Measurements from ENCODE around the gene CHST3.
"Not testable (repeated sequence)": the region's sequence is repeated elsewhere in the genome, so short reads cannot be mapped to it uniquely, and the experiment has no call there.

The CHST3 gene

GRCh38 chr10:71963351-71964097 lies 671 bp upstream of the CHST3 start:
- no peak for TF ChIP-seq CTCF (IDR thresholded peaks at IDR 0.05; ENCODE audit: low read depth, low read length, missing control alignments)
- DNase-seq (ENCODE audit: low read depth), result no peak
- no peak overlapping the region for H3K4me3 ChIP-seq (ENCODE audit: low read depth, low read length)

- H3K4me3 ChIP-seq (ENCODE audit: low read depth, low read length), result no peak overlapping the region
- no peak for DNase-seq (ENCODE audit: low read depth)
Observed at GRCh38 chr10:71964743-71965515, 734 bp downstream of the CHST3 start.

GRCh38 chr10:71965623-71966022 lies 1.4 kb downstream of the CHST3 start:
- no peak overlapping the region for H3K4me3 ChIP-seq (ENCODE audit: low read depth, low read length)
- DNase-seq (ENCODE audit: low read depth), result no peak
- no peak for TF ChIP-seq CTCF (IDR thresholded peaks at IDR 0.05; ENCODE audit: low read depth, low read length, missing control alignments)

More at GRCh38 chr10:71964743-71965515, 734 bp downstream of the CHST3 start:
- no peak for TF ChIP-seq CTCF (IDR thresholded peaks at IDR 0.05; ENCODE audit: low read depth, low read length, missing control alignments)

- no peak for TF ChIP-seq CTCF (IDR thresholded peaks at IDR 0.05; ENCODE audit: low read depth, low read length, missing control alignments)
- no peak for DNase-seq (ENCODE audit: low read depth)
- no peak overlapping the region for H3K4me3 ChIP-seq (ENCODE audit: low read depth, low read length)
Observed at GRCh38 chr10:71966046-71967004, 2.1 kb downstream of the CHST3 start.

- not testable (repeated sequence) for H3K4me3 ChIP-seq (ENCODE audit: low read depth, low read length); DNase-seq (ENCODE audit: low read depth)
Observed at GRCh38 chr10:71967958-71968357, 3.8 kb downstream of the CHST3 start.

- H3K4me3 ChIP-seq (ENCODE audit: low read depth, low read length), result no peak overlapping the region
- DNase-seq (ENCODE audit: low read depth), result no peak
- TF ChIP-seq CTCF (IDR thresholded peaks at IDR 0.05; ENCODE audit: low read depth, low read length, missing control alignments), result no peak
Observed at GRCh38 chr10:71968553-71969474, 4.6 kb downstream of the CHST3 start.
